Measurements from ENCODE around the gene CYB561A3.

CYB561A3 gene

GRCh38 chr11:61341706-61342105 is 20.0 kb downstream of the CYB561A3 start:
- ATAC-seq, result no peak
- TF ChIP-seq OSR1 (CRISPR knock-in tag; IDR thresholded peaks at IDR 0.05) (no peak), PPARA (CRISPR knock-in tag; IDR thresholded peaks at IDR 0.05; ENCODE audit: borderline replicate concordance) (no peak), ZNF8 (CRISPR knock-in tag; IDR thresholded peaks at IDR 0.05) (no peak), BACH2 (CRISPR knock-in tag; IDR thresholded peaks at IDR 0.05; ENCODE audit: borderline replicate concordance) (no peak), CSDC2 (CRISPR knock-in tag; IDR thresholded peaks at IDR 0.05) (no peak), GLIS3 (CRISPR knock-in tag; IDR thresholded peaks at IDR 0.05) (no peak), RARB (CRISPR knock-in tag; IDR thresholded peaks at IDR 0.05) (no peak), SNAI2 (CRISPR knock-in tag; IDR thresholded peaks at IDR 0.05) (no peak), ESRRG (CRISPR knock-in tag; IDR thresholded peaks at IDR 0.05) (no peak), CSRNP3 (CRISPR knock-in tag; IDR thresholded peaks at IDR 0.05) (no peak), ZC3H10 (CRISPR knock-in tag; IDR thresholded peaks at IDR 0.05) (no peak), ZNF565 (CRISPR knock-in tag; conservative IDR thresholded peaks at IDR 0.05; ENCODE audit: low read depth) (no peak), ZFP30 (CRISPR knock-in tag; IDR thresholded peaks at IDR 0.05) (no peak), TCF4 (CRISPR knock-in tag; IDR thresholded peaks at IDR 0.05; ENCODE audit: borderline replicate concordance) (no peak), CREB5 (CRISPR knock-in tag; IDR thresholded peaks at IDR 0.05; ENCODE audit: low read depth) (no peak), PATZ1 (CRISPR knock-in tag; IDR thresholded peaks at IDR 0.05; ENCODE audit: borderline replicate concordance) (no peak), TOX (CRISPR knock-in tag; IDR thresholded peaks at IDR 0.05; ENCODE audit: borderline replicate concordance) (no peak), ISL1 (CRISPR knock-in tag; IDR thresholded peaks at IDR 0.05) (no peak), ZNF70 (CRISPR knock-in tag; IDR thresholded peaks at IDR 0.05) (no peak)

- no peak for ATAC-seq
Observed at GRCh38 chr11:61340979-61341378, 20.7 kb downstream of the CYB561A3 start.

More at GRCh38 chr11:61340979-61341378, 20.7 kb downstream of the CYB561A3 start:
- TF ChIP-seq ZNF565 (CRISPR knock-in tag; conservative IDR thresholded peaks at IDR 0.05; ENCODE audit: low read depth) (no peak), ZNF8 (CRISPR knock-in tag; IDR thresholded peaks at IDR 0.05) (no peak), ESRRG (CRISPR knock-in tag; IDR thresholded peaks at IDR 0.05) (no peak), ZNF70 (CRISPR knock-in tag; IDR thresholded peaks at IDR 0.05) (no peak), GLIS3 (CRISPR knock-in tag; IDR thresholded peaks at IDR 0.05) (no peak), PATZ1 (CRISPR knock-in tag; IDR thresholded peaks at IDR 0.05; ENCODE audit: borderline replicate concordance) (no peak), OSR1 (CRISPR knock-in tag; IDR thresholded peaks at IDR 0.05) (no peak), TCF4 (CRISPR knock-in tag; IDR thresholded peaks at IDR 0.05; ENCODE audit: borderline replicate concordance) (no peak), PPARA (CRISPR knock-in tag; IDR thresholded peaks at IDR 0.05; ENCODE audit: borderline replicate concordance) (no peak), TSHZ2 (CRISPR knock-in tag; IDR thresholded peaks at IDR 0.05) (no peak), ZC3H10 (CRISPR knock-in tag; IDR thresholded peaks at IDR 0.05) (no peak), ZFP3 (CRISPR knock-in tag; IDR thresholded peaks at IDR 0.05) (no peak), ZFP30 (CRISPR knock-in tag; IDR thresholded peaks at IDR 0.05) (no peak)
